Lung (tissue), 12 donors: Measurements from ENCODE around the gene MT1G. TPM values are rescaled to one million over a fixed set of nuclear protein-coding genes. Genes with fewer than 3 reads are reported as not detected.

ENCODE experiments used
- ATAC-seq: fragments of 200-7000 bp; cut with Tn5 transposase; one replicate; pipeline ENCODE4 v1.9.1; 2020; ENCODE audit warnings: moderate number of reproducible peaks; ENCODE audit not compliant: insufficient read depth, low FRiP score
- DNase-seq, 3 donors: peaks; one replicate each; pipeline ENCODE4 v3.0.0-alpha.2; 2013 to 2017
- H3K27ac ChIP-seq, 2 donors: one replicate each; pipeline ENCODE4 v1.5.1; 2013; ENCODE audit warnings: mild to moderate bottlenecking in 2 of 2, moderate library complexity in 2 of 2, control low read depth in 1 of 2, inconsistent platforms in 1 of 2, low read depth in 1 of 2, low read length in 1 of 2
- H3K27me3 ChIP-seq, 3 donors: one replicate each; pipeline ENCODE4 v1.5.1; 2013; ENCODE audit warnings: low read length in 2 of 3; ENCODE audit not compliant: control insufficient read depth in 3 of 3, insufficient read depth in 3 of 3
- H3K36me3 ChIP-seq, 4 donors: one replicate each; pipeline ENCODE4 v1.5.1; 2013; ENCODE audit warnings: low read length in 4 of 4, mild to moderate bottlenecking in 1 of 4, moderate library complexity in 1 of 4; ENCODE audit not compliant: control insufficient read depth in 4 of 4, insufficient read depth in 4 of 4
- H3K4me1 ChIP-seq, 5 donors: one replicate each; pipeline ENCODE4 v1.5.1; 2013; ENCODE audit warnings: low read length in 5 of 5, mild to moderate bottlenecking in 2 of 5, moderate library complexity in 1 of 5; ENCODE audit not compliant: control insufficient read depth in 5 of 5, insufficient read depth in 5 of 5
- H3K4me3 ChIP-seq: one replicate; pipeline ENCODE4 v1.5.1; 2013; ENCODE audit warnings: mild to moderate bottlenecking, control low read depth, moderate library complexity
- H3K9ac ChIP-seq, 2 donors: one replicate each; pipeline ENCODE4 v1.5.1; 2013; ENCODE audit warnings: low read length in 2 of 2, control low read depth in 1 of 2; ENCODE audit not compliant: insufficient read depth in 1 of 2
- H3K9me3 ChIP-seq, 4 donors: one replicate each; pipeline ENCODE4 v1.5.1; 2013; ENCODE audit warnings: low read length in 3 of 4, mild to moderate bottlenecking in 1 of 4, moderate library complexity in 1 of 4; ENCODE audit not compliant: control insufficient read depth in 4 of 4, insufficient read depth in 3 of 4
- WGBS, 2 donors: extraction: QIAGEN DNeasy Blood & Tissue Kit; methylation state at CpG; one replicate each; pipeline ENCODE4 v1.1.7; 2013; 5-methylcytosine and 5-hydroxymethylcytosine counted together
- polyA plus RNA-seq, 2 donors: library from polyadenylated mRNA; stranded (reverse); fragments of 200-250 nt; gene quantifications; one replicate each; pipeline ENCODE4 v1.2.1, GENCODE V29; 2013
- total RNA-seq, 2 donors: library from RNA; depleted of rRNA in 1 of 2; stranded (reverse); fragments of >200 nt in 1 of 2; gene quantifications; one replicate each; pipeline ENCODE4 v1.2.1, GENCODE V29; 2014 to 2021
- TF ChIP-seq, protein P1 (sequence below): IDR thresholded peaks from 2 replicates; pipeline ENCODE4 v1.5.1; 2012; ENCODE audit warnings: mild to moderate bottlenecking; ENCODE audit errors: control extremely low read depth, extremely low read depth
- donor health status: control.
- donor health status: control.
- donor health status: Bipolar disorder and iron deficiency.
- donor health status: healthy.
- donor health status: DM: yes; HTN: yes; CAD: no.

MT1G gene
- total and polyA plus RNA-seq, 4 donors, result 3.5 to 140 (median 78.0) TPM

DNA sequence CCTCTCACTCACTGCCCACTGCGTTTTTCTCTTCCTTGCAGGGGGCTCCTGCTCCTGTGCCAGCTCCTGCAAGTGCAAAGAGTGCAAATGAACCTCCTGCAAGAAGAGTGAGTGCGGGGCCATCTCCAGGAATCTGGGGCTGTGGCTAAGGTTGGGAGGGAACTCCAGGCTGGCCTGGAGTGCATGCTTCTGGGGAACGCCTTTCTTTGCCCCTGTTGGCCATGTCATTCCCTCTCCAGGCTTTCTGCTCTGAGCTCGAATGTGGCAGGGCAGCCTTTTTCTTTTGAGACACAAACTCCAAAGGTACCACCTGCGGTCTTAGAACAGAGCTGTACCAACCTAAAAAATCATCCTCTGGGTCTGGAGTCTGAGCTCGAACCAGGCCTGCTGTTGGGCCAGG is 49.7 kb downstream of the MT1G start:
- no peak overlapping the region for H3K4me3 ChIP-seq
- 50 to 83% methylated on average over 6 of the region's 6 CpGs for WGBS, 2 donors
- peaks cover 0 to 2% (median 0%) of the 10 kb centered on the region in 4 donors for H3K9me3 ChIP-seq
- TF ChIP-seq, protein P1, sequence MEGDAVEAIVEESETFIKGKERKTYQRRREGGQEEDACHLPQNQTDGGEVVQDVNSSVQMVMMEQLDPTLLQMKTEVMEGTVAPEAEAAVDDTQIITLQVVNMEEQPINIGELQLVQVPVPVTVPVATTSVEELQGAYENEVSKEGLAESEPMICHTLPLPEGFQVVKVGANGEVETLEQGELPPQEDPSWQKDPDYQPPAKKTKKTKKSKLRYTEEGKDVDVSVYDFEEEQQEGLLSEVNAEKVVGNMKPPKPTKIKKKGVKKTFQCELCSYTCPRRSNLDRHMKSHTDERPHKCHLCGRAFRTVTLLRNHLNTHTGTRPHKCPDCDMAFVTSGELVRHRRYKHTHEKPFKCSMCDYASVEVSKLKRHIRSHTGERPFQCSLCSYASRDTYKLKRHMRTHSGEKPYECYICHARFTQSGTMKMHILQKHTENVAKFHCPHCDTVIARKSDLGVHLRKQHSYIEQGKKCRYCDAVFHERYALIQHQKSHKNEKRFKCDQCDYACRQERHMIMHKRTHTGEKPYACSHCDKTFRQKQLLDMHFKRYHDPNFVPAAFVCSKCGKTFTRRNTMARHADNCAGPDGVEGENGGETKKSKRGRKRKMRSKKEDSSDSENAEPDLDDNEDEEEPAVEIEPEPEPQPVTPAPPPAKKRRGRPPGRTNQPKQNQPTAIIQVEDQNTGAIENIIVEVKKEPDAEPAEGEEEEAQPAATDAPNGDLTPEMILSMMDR, result no peak
- DNase-seq, result no peak
- H3K36me3 ChIP-seq, result no peaks in the 10 kb centered on the region
- peaks cover 0 to 14% (median 7%) of the 10 kb centered on the region in 5 donors for H3K4me1 ChIP-seq
- peaks cover 0 to 40% (median 6%) of the 10 kb centered on the region in 3 donors for H3K27me3 ChIP-seq
- ATAC-seq, result no peak
- H3K9ac ChIP-seq, result no peak overlapping the region
- H3K27ac ChIP-seq, result no peak overlapping the region

DNA sequence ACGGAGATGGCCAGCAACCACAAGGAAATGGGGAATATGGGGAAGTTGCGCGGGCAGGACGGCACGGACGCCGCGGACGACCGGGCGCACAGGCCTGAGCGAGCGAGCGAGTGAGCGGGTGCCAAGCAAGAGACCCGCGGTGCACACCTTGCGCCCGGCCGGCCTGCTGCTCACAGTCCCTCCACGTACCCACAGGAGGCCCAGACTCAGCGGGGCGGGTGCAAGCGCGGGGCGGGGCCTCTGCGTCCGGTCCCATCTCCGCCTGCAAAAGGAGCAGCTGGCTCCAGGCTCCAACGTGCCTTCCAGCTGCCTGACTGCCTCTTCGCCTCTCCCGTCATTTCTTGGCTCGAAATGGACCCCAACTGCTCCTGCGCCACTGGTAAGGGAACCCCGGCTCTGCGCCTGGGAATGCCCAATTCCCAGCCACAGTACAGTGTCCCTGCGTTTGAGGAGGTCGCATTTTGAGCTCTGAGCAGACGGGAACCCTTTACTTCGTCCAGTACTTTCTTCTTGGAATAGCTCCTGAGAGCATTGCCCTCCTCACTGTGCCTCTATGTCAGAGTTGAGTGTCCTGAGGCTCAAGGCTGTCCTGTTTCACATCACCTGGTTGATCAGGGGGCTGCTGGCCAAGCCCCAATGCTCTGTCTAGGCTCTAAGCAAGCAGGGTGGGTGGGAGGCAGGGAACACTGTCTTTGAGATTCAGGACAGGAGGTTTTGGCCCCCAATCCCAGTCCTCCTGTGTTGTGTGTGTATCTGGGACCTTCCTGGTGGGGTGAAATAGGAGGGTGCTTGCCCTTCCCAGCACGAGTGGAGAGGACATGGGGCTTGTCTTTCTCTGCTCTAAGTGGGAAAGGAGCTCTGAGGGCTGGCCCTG is 50.4 kb downstream of the MT1G start:
- TF ChIP-seq, protein P1, result no peak
- 2 to 4% methylated on average over 36 to 41 of the region's 41 CpGs for whole genome bisulfite sequencing, 2 donors
- DNase-seq (peak; percentile 90 to 95 (median 92)), ATAC-seq (peak; percentile 85)
- peaks cover 0 to 40% (median 6%) of the 10 kb centered on the region in 3 donors for H3K27me3 ChIP-seq
- H3K4me3 ChIP-seq, result peak overlapping the region; percentile 1
- H3K9ac ChIP-seq, result no peak overlapping the region
- peak overlapping the region in 1 of 2 donors; percentile 75 for H3K27ac ChIP-seq
- H3K9me3 ChIP-seq, result peaks cover 0 to 2% (median 0%) of the 10 kb centered on the region in 4 donors
- no peaks in the 10 kb centered on the region for H3K36me3 ChIP-seq
- H3K4me1 ChIP-seq, result peaks cover 0 to 14% (median 7%) of the 10 kb centered on the region in 5 donors

Other genes with a start within 250 kb of the MT1G start
- gene AMFR, start 242.5 kb downstream of the MT1G start, total RNA-seq, result 10 to 100 TPM; 79.4 to 86.1 TPM
- gene AMFR, start 242.5 kb downstream of the MT1G start, polyA plus RNA-seq, result 10 to 100 TPM; 39.5 to 43.1 TPM
- 10 to 100 TPM; 84.8 to 91.0 TPM for gene NUDT21, start 216.7 kb downstream of the MT1G start, total RNA-seq
- gene NUDT21, start 216.7 kb downstream of the MT1G start, polyA plus RNA-seq, result 10 to 100 TPM; 30.9 to 36.1 TPM
- 10 to 100 TPM; 32.4 to 36.1 TPM for gene OGFOD1, start 216.5 kb downstream of the MT1G start, total RNA-seq
- gene OGFOD1, start 216.5 kb downstream of the MT1G start, polyA plus RNA-seq, result 10 to 100 TPM in 1 of 2 donors, 1 to 10 TPM in 1; 9.1 to 26.6 TPM
- gene BBS2, start 148.0 kb downstream of the MT1G start, total RNA-seq, result 10 to 100 TPM; 37.5 to 70.0 TPM
- 10 to 100 TPM; 14.0 to 28.6 TPM for gene BBS2, start 148.0 kb downstream of the MT1G start, polyA plus RNA-seq
- not detected for gene MT4, start 103.0 kb downstream of the MT1G start, total RNA-seq
- gene MT4, start 103.0 kb downstream of the MT1G start, polyA plus RNA-seq, result not detected
- not detected for gene MT3, start 78.5 kb downstream of the MT1G start, total RNA-seq
- 1 to 10 TPM; 1.3 to 4.4 TPM for gene MT3, start 78.5 kb downstream of the MT1G start, polyA plus RNA-seq
- gene MT2A, start 59.5 kb downstream of the MT1G start, total RNA-seq, result 100 to 1,000 TPM in 1 of 2 donors, 10 to 100 TPM in 1; 17.6 to 521 TPM
- 1,000 to 10,000 TPM in 1 of 2 donors, 100 to 1,000 TPM in 1; 903 to 1,104 TPM for gene MT2A, start 59.5 kb downstream of the MT1G start, polyA plus RNA-seq
- 100 to 1,000 TPM in 1 of 2 donors, 10 to 100 TPM in 1; 22.1 to 251 TPM for gene MT1E, start 42.3 kb downstream of the MT1G start, total RNA-seq
- gene MT1E, start 42.3 kb downstream of the MT1G start, polyA plus RNA-seq, result 100 to 1,000 TPM in 1 of 2 donors, 10 to 100 TPM in 1; 66.9 to 746 TPM
- gene MT1M, start 35.4 kb downstream of the MT1G start, total RNA-seq, result 10 to 100 TPM in 1 of 2 donors, under 1 TPM in 1; 0.88 to 51.9 TPM
- gene MT1M, start 35.4 kb downstream of the MT1G start, polyA plus RNA-seq, result 100 to 1,000 TPM in 1 of 2 donors, 10 to 100 TPM in 1; 35.2 to 251 TPM
- 10 to 100 TPM in 1 of 2 donors, 1 to 10 TPM in 1; 1.1 to 36.2 TPM for gene MT1A, start 29.4 kb downstream of the MT1G start, total RNA-seq
- 100 to 1,000 TPM in 1 of 2 donors, 10 to 100 TPM in 1; 66.7 to 438 TPM for gene MT1A, start 29.4 kb downstream of the MT1G start, polyA plus RNA-seq
- gene MT1B, start 16.2 kb downstream of the MT1G start, total RNA-seq, result not detected
- gene MT1B, start 16.2 kb downstream of the MT1G start, polyA plus RNA-seq, result not detected
- 10 to 100 TPM in 1 of 2 donors, 1 to 10 TPM in 1; 3.6 to 30.9 TPM for gene MT1F, start 10.1 kb downstream of the MT1G start, total RNA-seq
- gene MT1F, start 10.1 kb downstream of the MT1G start, polyA plus RNA-seq, result 10 to 100 TPM; 10.9 to 42.0 TPM
- 1 to 10 TPM in 1 of 2 donors, not detected in 1; 4.4 TPM for gene MT1H, start 1.7 kb upstream of the MT1G start, total RNA-seq
- 10 to 100 TPM in 1 of 2 donors, 1 to 10 TPM in 1; 1.9 to 10.3 TPM for gene MT1H, start 1.7 kb upstream of the MT1G start, polyA plus RNA-seq
- gene MT1X, start 14.4 kb upstream of the MT1G start, total RNA-seq, result 100 to 1,000 TPM in 1 of 2 donors, 10 to 100 TPM in 1; 39.3 to 248 TPM
- 100 to 1,000 TPM; 364 to 989 TPM for gene MT1X, start 14.4 kb upstream of the MT1G start, polyA plus RNA-seq
- gene NUP93, start 62.1 kb upstream of the MT1G start, total RNA-seq, result 10 to 100 TPM; 58.5 to 59.9 TPM
- gene NUP93, start 62.1 kb upstream of the MT1G start, polyA plus RNA-seq, result 10 to 100 TPM; 27.4 to 43.9 TPM
- not detected for gene SLC12A3, start 197.1 kb upstream of the MT1G start, total RNA-seq
- under 1 TPM; 0.04 to 0.07 TPM for gene SLC12A3, start 197.1 kb upstream of the MT1G start, polyA plus RNA-seq